Osteocyte (in vitro differentiated cells): ENCODE measurements around the gene TMEM165. TPM values are rescaled to one million over a fixed set of nuclear protein-coding genes. Genes with fewer than 3 reads are reported as not detected.
A peak's percentile ranks its signal among the peaks of the same experiment; 100 is the strongest.

Experiments used
- DNase-seq: peaks from one replicate; pipeline ENCODE4 v3.0.0; 2021; ENCODE audit warnings: mixed read lengths; ENCODE audit not compliant: unreplicated experiment; ENCODE audit errors: extremely low spot score
- H3K27ac Mint-ChIP-seq: one replicate; pipeline ENCODE4 v1.8.0; 2021; ENCODE audit warnings: mild to moderate bottlenecking, mixed read lengths; ENCODE audit not compliant: unreplicated experiment
- H3K27me3 Mint-ChIP-seq: one replicate; pipeline ENCODE4 v1.8.0; 2021; ENCODE audit warnings: mixed read lengths; ENCODE audit not compliant: unreplicated experiment
- H3K36me3 Mint-ChIP-seq: one replicate; pipeline ENCODE4 v1.8.0; 2021; ENCODE audit warnings: mixed read lengths; ENCODE audit not compliant: unreplicated experiment
- H3K4me1 Mint-ChIP-seq: one replicate; pipeline ENCODE4 v1.8.0; 2021; ENCODE audit warnings: mixed read lengths; ENCODE audit not compliant: unreplicated experiment
- H3K4me3 Mint-ChIP-seq: one replicate; pipeline ENCODE4 v1.8.0; 2021; ENCODE audit warnings: mild to moderate bottlenecking, moderate library complexity, mixed read lengths; ENCODE audit not compliant: unreplicated experiment
- H3K9me3 Mint-ChIP-seq: one replicate; pipeline ENCODE4 v1.8.0; 2021; ENCODE audit warnings: mixed read lengths; ENCODE audit not compliant: unreplicated experiment
- total RNA-seq: library from RNA; stranded (reverse); gene quantifications from 2 replicates; pipeline ENCODE4 v1.2.1, GENCODE V29; 2021
- TF ChIP-seq, protein P1 (sequence below): fragments of 200-600 bp; sonication (generic); IDR thresholded peaks from 2 replicates; pipeline ENCODE4 v1.5.0; 2021; ENCODE audit warnings: antibody characterized with exemption, mild to moderate bottlenecking, moderate library complexity

Gene TMEM165
- total RNA-seq, 1 donor from 2014 or later: 102 TPM

DNA sequence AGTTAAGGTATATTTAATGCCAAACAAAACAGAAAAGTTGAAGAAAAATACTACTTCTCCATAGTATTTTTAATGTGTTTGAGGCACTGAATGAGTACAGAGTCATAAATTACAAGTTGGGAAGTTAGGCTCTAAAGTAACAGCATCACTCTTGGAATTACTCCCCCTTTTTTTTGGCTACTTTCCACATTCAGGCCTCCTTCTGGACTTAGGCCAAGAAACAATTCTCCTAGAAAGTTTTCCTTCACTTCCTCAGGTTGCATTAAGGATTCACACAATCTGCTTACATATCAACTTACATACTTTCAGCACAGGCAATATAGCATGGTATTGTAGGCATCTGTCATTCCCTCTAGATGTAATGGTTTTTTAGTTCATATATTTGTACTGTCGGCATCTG, 52.1 kb downstream of the TMEM165 start:
- H3K27me3 Mint-ChIP-seq: no peaks in the 10 kb centered on the region
- TF ChIP-seq, protein P1, sequence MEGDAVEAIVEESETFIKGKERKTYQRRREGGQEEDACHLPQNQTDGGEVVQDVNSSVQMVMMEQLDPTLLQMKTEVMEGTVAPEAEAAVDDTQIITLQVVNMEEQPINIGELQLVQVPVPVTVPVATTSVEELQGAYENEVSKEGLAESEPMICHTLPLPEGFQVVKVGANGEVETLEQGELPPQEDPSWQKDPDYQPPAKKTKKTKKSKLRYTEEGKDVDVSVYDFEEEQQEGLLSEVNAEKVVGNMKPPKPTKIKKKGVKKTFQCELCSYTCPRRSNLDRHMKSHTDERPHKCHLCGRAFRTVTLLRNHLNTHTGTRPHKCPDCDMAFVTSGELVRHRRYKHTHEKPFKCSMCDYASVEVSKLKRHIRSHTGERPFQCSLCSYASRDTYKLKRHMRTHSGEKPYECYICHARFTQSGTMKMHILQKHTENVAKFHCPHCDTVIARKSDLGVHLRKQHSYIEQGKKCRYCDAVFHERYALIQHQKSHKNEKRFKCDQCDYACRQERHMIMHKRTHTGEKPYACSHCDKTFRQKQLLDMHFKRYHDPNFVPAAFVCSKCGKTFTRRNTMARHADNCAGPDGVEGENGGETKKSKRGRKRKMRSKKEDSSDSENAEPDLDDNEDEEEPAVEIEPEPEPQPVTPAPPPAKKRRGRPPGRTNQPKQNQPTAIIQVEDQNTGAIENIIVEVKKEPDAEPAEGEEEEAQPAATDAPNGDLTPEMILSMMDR: no peak
- H3K4me1 Mint-ChIP-seq: peaks cover 7% of the 10 kb centered on the region
- no peak overlapping the region for H3K27ac Mint-ChIP-seq
- H3K9me3 Mint-ChIP-seq: no peaks in the 10 kb centered on the region
- no peak for DNase-seq
- H3K36me3 Mint-ChIP-seq: peaks cover 31% of the 10 kb centered on the region
- H3K4me3 Mint-ChIP-seq: no peak overlapping the region

DNA sequence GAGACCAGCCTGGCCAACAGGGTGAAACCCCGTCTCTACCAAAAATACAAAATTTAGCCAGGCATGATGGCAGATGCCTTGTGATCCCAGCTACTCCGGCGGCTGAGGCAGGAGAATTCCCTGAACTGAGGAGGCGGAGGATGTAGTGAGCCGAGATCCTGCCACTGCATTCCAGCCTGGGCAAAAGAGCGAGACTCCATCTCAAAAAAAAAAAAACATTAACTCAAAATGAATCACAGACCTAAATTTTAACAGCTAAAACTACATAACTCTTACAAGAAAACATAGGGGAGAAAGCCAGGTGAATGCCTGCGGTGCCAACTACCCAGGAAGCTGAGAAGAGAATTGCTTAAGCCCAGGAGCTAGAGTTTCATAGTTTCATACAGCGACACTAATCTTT, 54.8 kb downstream of the TMEM165 start:
- H3K27ac Mint-ChIP-seq: no peak overlapping the region
- no peak overlapping the region for H3K4me3 Mint-ChIP-seq
- no peaks in the 10 kb centered on the region for H3K27me3 Mint-ChIP-seq
- no peak for DNase-seq
- TF ChIP-seq, protein P1: no peak
- peaks cover 7% of the 10 kb centered on the region for H3K4me1 Mint-ChIP-seq
- no peaks in the 10 kb centered on the region for H3K9me3 Mint-ChIP-seq
- H3K36me3 Mint-ChIP-seq: peaks cover 27% of the 10 kb centered on the region

DNA sequence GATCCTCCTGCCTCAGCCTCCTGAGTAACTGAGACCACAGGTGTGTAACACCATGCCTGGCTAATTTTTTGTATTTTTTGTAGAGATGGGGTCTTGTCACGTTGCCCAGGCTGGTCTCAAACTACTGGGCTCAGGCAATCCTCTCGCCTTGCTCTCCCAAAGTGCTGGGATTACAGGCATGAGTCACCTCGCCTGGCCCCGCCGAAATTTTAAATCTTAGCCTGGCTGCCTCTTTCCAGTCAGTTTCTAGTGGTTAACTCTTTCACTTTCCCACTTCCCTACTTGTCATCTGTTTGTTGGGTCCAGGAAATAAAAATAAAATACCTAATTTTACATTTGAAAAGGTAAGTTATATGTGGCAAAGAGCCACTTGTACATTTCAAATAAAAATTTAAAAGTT, 62.4 kb downstream of the TMEM165 start:
- no peak for DNase-seq
- Mint-ChIP-seq H3K27me3 (no peaks in the 10 kb centered on the region), H3K36me3 (peaks cover 17% of the 10 kb centered on the region), H3K9me3 (no peaks in the 10 kb centered on the region), H3K4me3 (no peak overlapping the region), H3K4me1 (peaks cover 10% of the 10 kb centered on the region), H3K27ac (peak overlapping the region; percentile 73)
- TF ChIP-seq, protein P1: no peak

DNA sequence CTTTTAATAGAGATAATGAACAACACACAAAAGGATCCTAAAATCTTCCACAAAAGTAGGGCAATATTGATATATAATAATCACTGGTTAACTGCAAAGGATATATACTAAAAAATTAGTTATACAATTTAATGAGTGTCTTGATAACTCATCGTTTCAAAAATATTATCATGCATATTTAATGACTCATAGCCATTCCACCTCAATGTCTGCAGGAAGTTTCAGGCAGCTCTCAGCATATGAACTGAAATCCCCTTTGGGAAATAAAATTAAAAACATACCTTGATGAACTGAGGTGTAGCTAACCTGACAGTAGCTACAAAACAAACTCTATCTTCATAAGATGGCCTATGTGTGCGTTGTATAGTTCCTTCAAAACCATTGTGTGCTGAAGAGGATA, 62.9 kb downstream of the TMEM165 start:
- DNase-seq: no peak
- Mint-ChIP-seq H3K36me3 (peaks cover 17% of the 10 kb centered on the region), H3K4me3 (no peak overlapping the region), H3K27ac (no peak overlapping the region), H3K9me3 (no peaks in the 10 kb centered on the region), H3K4me1 (peaks cover 10% of the 10 kb centered on the region), H3K27me3 (no peaks in the 10 kb centered on the region)
- TF ChIP-seq, protein P1: no peak

DNA sequence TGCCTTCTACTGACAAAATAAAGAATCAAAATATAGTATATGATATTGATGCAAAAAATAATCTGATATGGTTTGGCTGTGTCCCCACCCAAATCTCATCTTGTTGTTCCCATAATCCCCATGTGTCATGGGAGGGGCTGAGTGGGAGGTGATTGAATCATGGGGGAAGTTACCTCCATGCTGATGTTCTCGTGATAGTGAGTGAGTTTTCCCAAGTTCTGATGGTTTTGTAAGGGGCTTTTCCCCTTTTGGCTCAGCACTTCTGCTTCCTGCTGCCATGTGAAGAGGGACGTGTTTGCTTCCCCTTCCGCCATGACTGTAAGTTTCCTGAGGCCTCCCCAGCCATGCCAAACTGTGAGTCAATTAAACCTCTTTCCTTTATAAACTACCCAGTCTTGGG, 70.2 kb downstream of the TMEM165 start:
- H3K9me3 Mint-ChIP-seq: no peaks in the 10 kb centered on the region
- TF ChIP-seq, protein P1: no peak
- DNase-seq: no peak
- no peaks in the 10 kb centered on the region for H3K27me3 Mint-ChIP-seq
- H3K4me1 Mint-ChIP-seq: no peaks in the 10 kb centered on the region
- H3K27ac Mint-ChIP-seq: no peak overlapping the region
- H3K36me3 Mint-ChIP-seq: peaks cover 24% of the 10 kb centered on the region
- no peak overlapping the region for H3K4me3 Mint-ChIP-seq
